SIG-M5 treated with dmso at 0.1 percent for 504 hours (cell line): Measurements from ENCODE around the gene GM2A.
A peak's percentile ranks its signal among the peaks of the same experiment; 100 is the strongest.
"Not testable (repeated sequence)": the region's sequence is repeated elsewhere in the genome, so short reads cannot be mapped to it uniquely, and the experiment has no call there.

Experiments
- DNase-seq: peaks from one replicate; lab custom pipeline; 2025; ENCODE audit not compliant: unreplicated experiment; lab: John Stamatoyannopoulos, UW

GM2A gene

GRCh38 chr5:151284392-151284967 is 31.5 kb downstream of the GM2A start:
- DNase-seq, result peak; percentile 10

GRCh38 chr5:151285683-151286082 is 32.7 kb downstream of the GM2A start:
- DNase-seq, result no peak

GRCh38 chr5:151286246-151286645 is 33.3 kb downstream of the GM2A start:
- DNase-seq, result no peak

GRCh38 chr5:151288180-151288579 is 35.2 kb downstream of the GM2A start:
- DNase-seq, result peak; percentile 12

GRCh38 chr5:151293624-151294023 is 40.6 kb downstream of the GM2A start:
- DNase-seq, result no peak

GRCh38 chr5:151295138-151295537 is 42.2 kb downstream of the GM2A start:
- peak; percentile 50 for DNase-seq

- peak; percentile 84 for DNase-seq
These were observed 42.9 kb downstream of the GM2A start for GRCh38 chr5:151295791-151296477.

GRCh38 chr5:151296478-151296830 is 43.5 kb downstream of the GM2A start:
- no peak for DNase-seq

- no peak for DNase-seq
These were observed 44.0 kb downstream of the GM2A start for GRCh38 chr5:151296974-151297373.

- DNase-seq, result peak; percentile 60
These were observed 45.3 kb downstream of the GM2A start for GRCh38 chr5:151298063-151298855.

GRCh38 chr5:151303666-151304065 is 50.7 kb downstream of the GM2A start, which contains the start of gene SLC36A3:
Gene SLC36A3 (minus strand): TSS chr5:151303766. CDS start chr5:151303354, 412 bp downstream.
- no peak for DNase-seq

- not testable (repeated sequence) for DNase-seq
These were observed 56.3 kb downstream of the GM2A start for GRCh38 chr5:151309266-151309665.

- not testable (repeated sequence) for DNase-seq
These were observed 56.8 kb downstream of the GM2A start for GRCh38 chr5:151309821-151310220.

- no peak for DNase-seq
These were observed 57.9 kb downstream of the GM2A start for GRCh38 chr5:151310932-151311331.

- no peak for DNase-seq
These were observed 59.9 kb downstream of the GM2A start for GRCh38 chr5:151312756-151313324.

- no peak for DNase-seq
These were observed 60.4 kb downstream of the GM2A start for GRCh38 chr5:151313357-151313756.

- peak; percentile 50 for DNase-seq
These were observed 63.1 kb downstream of the GM2A start for GRCh38 chr5:151315998-151316597.

- no peak for DNase-seq
These were observed 64.9 kb downstream of the GM2A start for GRCh38 chr5:151317871-151318270.

- peak; percentile 18 for DNase-seq
These were observed 66.1 kb downstream of the GM2A start for GRCh38 chr5:151318850-151319732.
